ENCODE results near the gene PRKAR1A.
"Not testable (repeated sequence)": the region's sequence is repeated elsewhere in the genome, so short reads cannot be mapped to it uniquely, and the experiment has no call there.

- TF ChIP-seq CTCF, POLR2A (IDR thresholded peaks at IDR 0.05): not testable (repeated sequence)
Observed at GRCh38 chr17:68517605-68518004, 5.4 kb downstream of the PRKAR1A start.
